Daoy (cell line): ENCODE measurements around the gene SLAMF7. TPM values are rescaled to one million over a fixed set of nuclear protein-coding genes. Genes with fewer than 3 reads are reported as not detected.
A peak's percentile ranks its signal among the peaks of the same experiment; 100 is the strongest.
"Not testable (repeated sequence)": the region's sequence is repeated elsewhere in the genome, so short reads cannot be mapped to it uniquely, and the experiment has no call there.

Experiments
- DNase-seq: peaks from one replicate; pipeline ENCODE4 v3.0.0-alpha.2; 2015; ENCODE audit warnings: low read depth
- total RNA-seq: library from RNA; depleted of rRNA; stranded (reverse); fragments of >200 nt; shearing (Covaris generic); gene quantifications from 2 replicates; pipeline ENCODE4 v1.2.3, GENCODE V29; 2014

Gene SLAMF7
- total RNA-seq, 1 experiment from 2014 or later: 0.91 TPM

GRCh38 chr1:160720356-160721085 lies 18.5 kb upstream of the SLAMF7 start:
- no peak for DNase-seq

GRCh38 chr1:160721473-160721872 lies 17.6 kb upstream of the SLAMF7 start:
- no peak for DNase-seq

GRCh38 chr1:160722726-160723125 lies 16.3 kb upstream of the SLAMF7 start:
- no peak for DNase-seq

- DNase-seq: no peak
Observed at GRCh38 chr1:160723332-160723731, 15.7 kb upstream of the SLAMF7 start.

- DNase-seq: peak; percentile 41
Observed at GRCh38 chr1:160724465-160725242, 14.4 kb upstream of the SLAMF7 start.

- peak; percentile 32 for DNase-seq
Observed at GRCh38 chr1:160726114-160726497, 12.9 kb upstream of the SLAMF7 start.

GRCh38 chr1:160726498-160727315 lies 12.3 kb upstream of the SLAMF7 start:
- DNase-seq: peak; percentile 82

- DNase-seq: no peak
Observed at GRCh38 chr1:160727316-160727640, 11.8 kb upstream of the SLAMF7 start.

GRCh38 chr1:160731564-160731963 lies 7.5 kb upstream of the SLAMF7 start:
- DNase-seq: not testable (repeated sequence)

- DNase-seq: no peak
Observed at GRCh38 chr1:160731990-160732389, 7.1 kb upstream of the SLAMF7 start.

- DNase-seq: no peak
Observed at GRCh38 chr1:160733898-160734297, 5.1 kb upstream of the SLAMF7 start.

GRCh38 chr1:160734301-160734700 lies 4.7 kb upstream of the SLAMF7 start:
- no peak for DNase-seq

- no peak for DNase-seq
Observed at GRCh38 chr1:160738271-160738670, 776 bp upstream of the SLAMF7 start.

- DNase-seq: no peak
Observed at GRCh38 chr1:160740133-160740688, 1.2 kb downstream of the SLAMF7 start.

- DNase-seq: no peak
Observed at GRCh38 chr1:160741092-160741501, 2.0 kb downstream of the SLAMF7 start.

- no peak for DNase-seq
Observed at GRCh38 chr1:160741612-160742348, 2.7 kb downstream of the SLAMF7 start.

GRCh38 chr1:160742428-160743127 lies 3.5 kb downstream of the SLAMF7 start:
- no peak for DNase-seq

GRCh38 chr1:160743266-160743665 lies 4.2 kb downstream of the SLAMF7 start:
- no peak for DNase-seq

- no peak for DNase-seq
Observed at GRCh38 chr1:160744199-160744851, 5.3 kb downstream of the SLAMF7 start.

GRCh38 chr1:160744852-160745520 lies 5.9 kb downstream of the SLAMF7 start:
- DNase-seq: no peak
